HG02973 (cell line): ENCODE measurements around the gene OR5M11.
"Not testable (repeated sequence)": the region's sequence is repeated elsewhere in the genome, so short reads cannot be mapped to it uniquely, and the experiment has no call there.

Experiments
- ATAC-seq: cut with Tn5 transposase; IDR thresholded peaks from one replicate; pipeline ENCODE4 v1.9.1; 2021; ENCODE audit warnings: moderate library complexity; ENCODE audit not compliant: unreplicated experiment

Gene OR5M11

GRCh38 chr11:56543157-56543556 is at the start of gene OR5M11:
Gene OR5M11, minus strand, starts transcription at chr11:56543257. Its CDS starts 0 bp downstream, at chr11:56543257.
- ATAC-seq, result no peak

DNA sequence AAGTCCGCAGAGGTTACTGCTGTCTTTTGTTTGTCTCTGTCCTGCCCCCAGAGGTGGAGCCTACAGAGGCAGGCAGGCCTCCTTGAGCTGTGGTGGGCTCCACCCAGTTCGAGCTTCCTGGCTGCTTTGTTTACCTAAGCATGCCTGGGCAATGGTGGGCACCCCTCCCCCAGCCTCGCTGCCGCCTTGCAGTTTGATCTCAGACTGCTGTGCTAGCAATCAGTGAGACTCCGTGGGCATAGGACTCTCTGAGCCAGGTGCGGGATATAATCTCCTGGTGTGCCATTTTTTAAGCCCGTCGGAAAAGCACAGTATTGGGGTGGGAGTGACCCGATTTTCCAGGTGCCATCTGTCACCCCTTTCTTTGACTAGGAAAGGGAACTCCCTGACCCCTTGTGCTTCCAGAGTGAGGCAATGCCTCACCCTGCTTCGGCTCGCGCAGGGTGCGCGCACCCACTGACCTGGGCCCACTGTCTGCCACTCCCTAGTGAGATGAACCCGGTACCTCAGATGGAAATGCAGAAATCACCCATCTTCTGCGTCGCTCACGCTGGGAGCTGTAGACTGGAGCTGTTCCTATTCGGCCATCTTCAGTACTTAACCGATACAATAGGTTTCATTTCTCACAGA is 49.1 kb upstream of the OR5M11 start:
- ATAC-seq, result not testable (repeated sequence)

- ATAC-seq, result no peak
Observed at GRCh38 chr11:56577621-56578020, 34.6 kb upstream of the OR5M11 start, which contains the start of gene OR5M10. Gene OR5M10, minus strand, starts transcription at chr11:56577721. Its CDS starts 0 bp downstream, at chr11:56577721.

GRCh38 chr11:56558574-56558973 is 15.5 kb upstream of the OR5M11 start:
- ATAC-seq, result no peak

- not testable (repeated sequence) for ATAC-seq
Observed at GRCh38 chr11:56554691-56555090, 11.6 kb upstream of the OR5M11 start.

DNA sequence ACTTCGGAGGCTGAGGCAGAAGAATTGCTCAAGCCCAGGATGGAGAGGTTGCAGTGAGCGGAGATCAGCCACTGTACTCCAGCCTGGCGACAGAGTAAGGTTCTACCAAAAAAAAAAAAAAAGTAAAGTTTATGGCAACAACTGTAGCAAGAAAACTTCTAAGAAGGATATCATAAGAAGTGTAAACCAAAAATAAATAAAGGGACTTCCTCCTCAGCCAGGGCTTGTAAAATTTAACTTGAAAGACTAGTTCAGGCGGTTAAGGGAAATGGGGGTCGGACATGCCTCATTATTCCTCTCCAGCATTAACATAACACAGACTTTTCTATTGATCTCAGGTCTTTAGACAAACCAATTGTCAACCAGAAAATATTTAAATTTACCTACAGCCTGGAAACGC is 2.5 kb upstream of the OR5M11 start:
- ATAC-seq, result no peak

GRCh38 chr11:56543739-56544138 is 682 bp upstream of the OR5M11 start:
- ATAC-seq, result no peak

DNA sequence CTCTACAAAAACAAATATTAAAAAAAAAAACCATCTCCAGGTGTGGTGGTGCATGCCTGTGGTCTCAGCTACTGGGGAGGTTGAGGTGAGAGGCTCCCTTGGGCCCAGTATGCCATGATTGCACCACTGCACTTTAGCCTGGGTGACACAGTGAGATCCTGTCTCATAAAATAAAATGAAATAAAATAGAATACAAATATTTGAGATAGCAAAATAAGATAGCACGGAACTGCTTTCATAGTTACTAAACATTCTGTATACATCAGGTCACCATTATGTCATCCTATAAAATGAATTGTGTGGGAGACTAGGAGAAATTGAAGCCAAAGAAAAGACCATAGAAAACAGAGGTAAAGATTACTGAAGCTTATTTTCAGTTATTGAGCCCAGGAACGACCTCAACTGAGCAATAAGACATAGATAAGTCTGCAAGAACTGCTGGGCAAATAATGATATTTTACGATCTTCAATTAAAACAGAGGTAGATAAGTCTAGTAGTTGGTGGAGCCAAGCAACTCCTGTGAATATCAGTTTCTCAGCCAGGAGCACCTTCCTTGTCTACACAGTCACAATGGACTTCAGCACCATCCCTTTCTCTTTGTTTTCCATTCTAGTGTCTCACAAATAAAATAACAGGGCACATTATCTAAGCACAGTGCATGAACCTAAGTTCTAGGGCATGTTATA is 9.9 kb downstream of the OR5M11 start:
- no peak for ATAC-seq

GRCh38 chr11:56531856-56532255 is 11.2 kb downstream of the OR5M11 start:
- ATAC-seq, result no peak

GRCh38 chr11:56522008-56522407 is 21.0 kb downstream of the OR5M11 start:
- no peak for ATAC-seq

DNA sequence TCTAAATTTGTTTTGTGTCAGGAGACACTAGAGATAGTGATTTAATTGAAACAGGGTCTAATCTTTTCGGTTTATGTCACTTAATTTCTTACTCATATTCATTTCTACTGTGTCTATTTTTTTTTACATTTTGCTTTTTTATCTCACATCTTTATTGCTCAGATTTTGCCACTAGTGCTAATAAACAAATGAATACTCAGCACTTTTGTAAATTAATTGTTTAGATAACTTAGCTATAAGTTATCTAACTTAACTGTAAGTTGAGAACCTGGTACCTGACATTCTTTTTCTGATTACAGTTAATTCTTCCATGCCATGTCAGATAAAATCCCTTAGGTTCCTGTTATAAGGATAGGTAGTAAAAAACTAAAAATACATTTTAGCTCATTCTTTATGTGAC is 29.8 kb downstream of the OR5M11 start:
- ATAC-seq, result no peak

DNA sequence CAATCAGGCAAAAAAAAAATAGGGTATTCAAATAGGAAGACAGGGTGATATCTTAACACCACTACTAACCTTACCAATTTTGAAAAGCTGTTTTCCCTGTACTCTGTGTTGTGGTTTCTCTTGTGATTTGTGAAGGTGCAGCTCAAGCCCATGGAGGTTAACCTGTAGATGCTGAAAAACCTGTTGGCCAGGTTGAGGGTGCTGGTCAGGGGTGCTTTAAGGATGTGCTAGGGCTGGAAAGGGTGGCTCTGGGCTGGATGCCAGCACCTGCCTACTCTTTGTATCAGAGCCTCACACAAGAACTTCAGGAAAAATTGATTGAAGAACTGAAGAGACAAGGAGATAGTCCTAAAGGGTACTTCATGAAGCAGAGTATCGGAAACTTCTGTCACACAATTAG is 33.6 kb downstream of the OR5M11 start:
- no peak for ATAC-seq

DNA sequence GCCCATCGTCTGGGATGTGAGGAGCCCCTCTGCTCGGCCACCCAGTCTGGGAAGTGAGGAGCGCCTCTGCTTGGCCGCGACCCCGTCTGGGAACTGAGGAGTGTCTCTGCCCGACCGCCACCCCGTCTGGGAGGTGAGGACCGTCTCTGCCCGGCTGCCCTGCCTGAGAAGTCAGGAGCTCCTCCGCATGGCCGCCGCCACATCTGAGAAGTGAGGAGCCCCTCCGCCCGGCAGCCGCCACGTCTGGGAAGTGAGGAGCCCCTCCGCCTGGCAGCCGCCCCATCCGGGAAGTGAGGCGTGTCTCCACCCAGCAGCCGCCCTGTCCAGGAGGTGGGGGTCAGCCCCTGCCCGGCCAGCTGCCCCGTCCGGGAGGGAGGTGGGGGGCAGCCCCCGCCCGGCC is 46.0 kb downstream of the OR5M11 start:
- no peak for ATAC-seq

GRCh38 chr11:56495117-56495516 is 47.9 kb downstream of the OR5M11 start:
- no peak for ATAC-seq
